NCI-H187 treated with DMSO at 0.1 percent for 48 hours (cell line): ENCODE results near the gene TMEM187.

Source experiments
- DNase-seq: peaks from one replicate; lab custom pipeline; 2025; lab: John Stamatoyannopoulos, UW

The TMEM187 gene

DNA sequence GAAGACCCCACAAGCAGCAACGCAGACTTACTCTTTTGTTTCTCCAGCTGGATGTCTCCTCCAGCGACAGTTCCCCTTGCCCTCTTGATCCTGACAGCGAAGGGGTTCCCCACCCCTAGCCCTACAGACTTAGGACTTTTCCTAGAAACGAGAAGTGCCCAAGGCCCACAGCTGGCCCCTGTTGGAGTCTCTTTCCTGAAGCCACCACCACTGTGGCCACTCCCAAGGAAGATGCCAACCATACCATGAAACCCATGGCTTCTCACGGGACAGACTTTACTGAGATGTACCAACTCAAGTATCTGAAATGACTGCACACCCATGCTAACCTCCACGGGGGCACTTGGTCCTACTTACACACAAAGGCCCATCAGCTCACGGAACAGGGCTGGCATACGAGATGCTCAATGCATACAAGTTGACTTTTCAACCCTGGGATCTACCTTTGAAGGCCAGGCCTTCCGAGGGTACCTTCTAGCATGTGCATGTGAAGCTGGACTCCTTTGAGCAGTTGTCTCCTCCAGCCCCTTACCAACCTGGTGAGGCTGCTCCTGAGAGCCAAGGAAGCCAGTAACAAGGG, 48.1 kb downstream of the TMEM187 start:
- DNase-seq, result no peak

DNA sequence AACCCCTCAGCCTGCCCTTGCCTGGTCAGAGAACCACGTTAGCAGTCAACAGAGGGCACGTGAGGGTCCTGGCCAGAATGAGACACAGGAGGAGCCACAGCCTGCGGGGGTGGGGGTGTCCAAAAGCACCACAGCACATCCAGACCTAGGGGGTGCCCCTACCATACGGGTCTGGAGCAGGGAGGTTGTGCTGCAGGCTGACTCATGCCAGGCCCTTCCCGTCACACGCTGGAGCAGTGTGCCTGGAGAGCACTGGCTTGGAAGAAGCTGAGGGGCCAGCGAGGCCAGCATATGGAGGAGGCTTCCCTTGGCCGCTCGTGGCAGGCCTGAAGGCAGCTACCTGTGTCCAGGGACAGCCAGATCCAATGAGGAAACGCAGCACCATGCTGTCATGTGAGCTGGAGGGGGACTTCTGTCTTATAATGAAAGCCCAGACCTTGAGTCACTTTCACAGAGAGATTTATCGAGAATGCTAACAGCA, 48.6 kb downstream of the TMEM187 start:
- DNase-seq, result no peak

DNA sequence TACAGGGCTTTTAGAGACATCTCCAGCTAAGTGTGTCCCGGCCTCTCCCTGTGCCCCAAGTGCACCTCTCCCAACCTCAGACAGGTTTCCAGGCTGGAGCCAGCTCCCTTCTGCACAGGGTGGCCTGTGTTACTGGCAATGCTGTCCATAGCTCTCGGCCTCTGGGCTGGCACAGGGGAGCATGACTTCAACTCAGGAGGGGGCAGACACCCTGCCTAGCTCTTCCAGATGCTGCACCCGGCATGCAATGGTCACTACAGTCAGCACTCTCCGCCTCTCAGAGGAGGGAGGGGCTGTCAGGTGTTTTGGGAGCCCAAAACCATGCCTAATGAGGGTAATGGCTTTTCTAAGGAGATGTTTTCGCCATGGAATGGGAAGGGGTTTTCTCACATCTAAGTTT, 49.6 kb downstream of the TMEM187 start:
- DNase-seq, result no peak

DNA sequence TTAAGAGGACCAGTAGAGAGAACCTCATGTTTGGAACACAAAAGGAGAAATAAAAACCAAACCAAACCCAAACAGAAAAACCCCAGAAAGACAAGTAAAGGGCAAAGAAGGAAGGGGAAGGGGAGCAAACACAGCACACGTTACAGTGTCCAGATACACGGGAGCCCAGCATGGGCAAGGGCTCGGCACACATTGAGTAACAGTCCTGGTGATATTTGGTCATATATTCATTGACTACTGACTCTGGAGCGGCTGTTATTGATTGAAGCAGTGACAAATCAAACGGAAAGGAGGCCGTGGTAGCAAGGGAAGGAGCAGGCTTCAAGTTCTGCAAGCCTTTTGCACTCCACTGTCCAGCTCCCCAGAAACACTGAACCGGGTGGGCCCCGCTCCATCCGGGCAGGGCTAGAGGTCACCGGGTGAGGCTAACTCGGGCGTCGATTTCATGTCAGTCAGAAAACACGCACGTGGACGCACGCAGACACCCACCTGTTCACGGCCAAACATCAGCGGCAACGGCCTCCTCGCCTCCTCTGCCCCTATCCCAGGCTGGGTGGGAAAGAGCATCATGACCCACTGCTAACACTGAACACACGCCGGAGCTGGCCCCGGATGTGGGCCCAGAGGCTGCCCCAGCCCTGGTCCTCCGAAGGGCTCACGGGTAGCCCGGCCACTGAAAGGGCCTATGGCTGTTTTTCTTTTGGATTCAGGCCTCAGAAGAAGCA, 50.9 kb downstream of the TMEM187 start:
- DNase-seq, result no peak

DNA sequence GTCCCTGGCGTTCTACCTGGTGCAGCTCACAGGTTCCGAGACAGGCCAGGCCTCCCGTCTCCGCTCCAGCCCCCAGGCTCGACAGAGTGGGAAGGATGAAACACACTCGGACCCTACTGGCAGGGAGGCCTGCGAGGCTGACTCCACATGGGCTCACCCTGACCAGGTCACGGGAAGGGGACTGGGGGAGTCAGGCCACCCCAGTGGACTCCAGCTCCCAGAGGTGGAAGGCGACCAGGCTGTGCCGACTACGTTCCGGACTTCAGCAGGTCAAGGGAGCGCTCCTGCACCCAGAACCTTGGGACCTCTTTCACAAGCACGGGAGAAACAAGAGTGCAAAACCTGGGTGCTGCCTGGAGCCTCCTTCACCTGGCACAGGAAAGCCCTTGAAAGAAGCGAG, 51.7 kb downstream of the TMEM187 start:
- DNase-seq, result no peak

DNA sequence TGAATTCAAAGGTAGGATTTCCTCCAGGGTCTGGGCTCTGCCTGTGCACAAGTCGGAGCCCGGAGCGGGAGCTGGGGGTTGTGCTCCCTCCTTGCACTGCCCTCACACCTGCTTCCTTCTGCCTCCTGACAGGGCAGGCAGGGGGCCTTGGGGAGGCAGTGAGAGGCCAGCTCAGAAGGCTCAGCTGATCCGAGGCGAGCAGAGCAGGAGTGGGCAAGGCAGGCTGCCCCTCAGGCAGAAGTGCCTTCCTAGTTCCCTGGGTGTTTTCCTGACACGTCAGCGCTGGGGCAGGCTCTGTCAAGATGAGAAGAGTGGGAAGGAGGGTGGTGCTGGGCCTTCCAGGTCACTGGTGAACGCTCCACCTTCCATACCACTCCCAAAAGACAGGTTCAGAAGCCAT, 52.7 kb downstream of the TMEM187 start:
- no peak for DNase-seq

DNA sequence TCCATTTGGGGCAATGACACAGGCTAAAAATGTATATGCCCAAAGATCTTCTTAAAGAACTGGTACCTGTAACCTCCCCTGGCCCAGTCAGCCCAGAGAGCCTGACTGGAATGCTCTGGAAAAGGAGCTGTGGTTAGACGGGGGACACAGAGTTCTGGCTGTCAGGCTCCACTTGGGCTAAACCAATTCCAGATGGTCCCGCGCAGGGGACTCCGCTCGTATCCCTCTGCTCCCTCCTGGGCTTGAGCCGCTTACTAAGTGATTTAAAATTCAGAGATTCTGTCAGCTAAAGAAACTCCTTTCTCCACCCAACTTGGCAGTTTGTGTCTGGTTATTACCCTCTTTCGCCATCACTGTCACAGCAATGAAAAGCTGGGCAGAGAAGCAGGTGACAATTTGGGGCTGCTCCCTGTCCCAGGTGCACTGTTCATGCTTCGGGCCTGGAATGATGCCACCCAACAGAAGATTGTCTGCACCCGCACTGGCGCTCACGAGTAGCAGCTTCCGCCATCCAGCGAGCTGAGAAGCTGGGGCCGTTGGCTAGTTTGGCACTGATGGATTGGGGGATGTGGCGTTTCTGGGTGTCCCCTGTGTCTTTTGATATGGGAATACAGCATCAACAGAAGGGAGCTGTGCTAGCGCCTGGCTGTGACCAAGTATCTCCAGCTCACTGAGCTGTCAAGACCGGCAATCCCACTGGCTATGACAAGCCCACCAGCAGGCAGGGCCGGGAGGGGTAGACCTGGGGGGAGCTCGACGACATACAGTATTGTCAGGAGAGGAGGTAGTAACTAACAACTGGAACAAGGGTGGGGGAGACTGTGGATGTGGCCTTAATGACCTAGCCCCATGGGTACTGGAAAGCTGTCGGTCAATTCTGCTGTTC, 53.8 kb downstream of the TMEM187 start:
- DNase-seq, result no peak

DNA sequence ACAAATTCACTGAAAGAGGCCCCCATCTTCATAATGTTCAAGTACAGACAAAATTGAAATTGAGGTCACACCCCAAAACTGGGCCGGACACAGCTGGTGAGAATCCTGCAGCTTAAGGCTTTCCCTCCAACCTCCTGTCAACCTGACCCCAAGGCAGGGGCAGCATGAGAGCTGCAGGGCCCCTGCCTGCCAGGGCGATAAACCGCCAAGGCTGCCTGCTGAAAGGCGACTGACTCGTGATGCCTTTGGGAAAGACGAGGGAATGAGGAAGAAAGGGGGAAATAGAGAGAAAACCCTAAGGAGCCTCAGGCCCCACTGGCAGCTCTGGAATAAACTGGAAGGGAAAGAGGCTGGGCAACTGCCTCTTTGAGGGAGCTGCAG, 54.5 kb downstream of the TMEM187 start:
- DNase-seq, result no peak

DNA sequence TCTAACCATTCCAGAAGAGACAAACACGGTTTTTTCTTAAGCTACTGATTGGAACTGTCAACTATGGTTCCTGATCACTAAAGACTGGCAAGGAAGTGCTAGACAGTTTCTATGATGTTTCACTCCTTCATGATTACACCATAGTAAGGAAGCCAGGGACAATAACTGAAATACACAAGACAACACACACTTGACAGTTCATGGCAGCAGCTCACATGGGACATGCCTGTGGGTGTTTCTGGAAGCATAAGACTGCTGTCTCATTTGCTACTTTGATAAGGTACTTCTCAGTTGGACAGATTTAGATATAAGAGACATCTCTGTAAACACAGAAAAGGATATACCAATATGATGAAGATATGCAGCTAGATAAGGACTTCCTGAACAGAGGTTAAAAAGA, 55.4 kb downstream of the TMEM187 start:
- no peak for DNase-seq

DNA sequence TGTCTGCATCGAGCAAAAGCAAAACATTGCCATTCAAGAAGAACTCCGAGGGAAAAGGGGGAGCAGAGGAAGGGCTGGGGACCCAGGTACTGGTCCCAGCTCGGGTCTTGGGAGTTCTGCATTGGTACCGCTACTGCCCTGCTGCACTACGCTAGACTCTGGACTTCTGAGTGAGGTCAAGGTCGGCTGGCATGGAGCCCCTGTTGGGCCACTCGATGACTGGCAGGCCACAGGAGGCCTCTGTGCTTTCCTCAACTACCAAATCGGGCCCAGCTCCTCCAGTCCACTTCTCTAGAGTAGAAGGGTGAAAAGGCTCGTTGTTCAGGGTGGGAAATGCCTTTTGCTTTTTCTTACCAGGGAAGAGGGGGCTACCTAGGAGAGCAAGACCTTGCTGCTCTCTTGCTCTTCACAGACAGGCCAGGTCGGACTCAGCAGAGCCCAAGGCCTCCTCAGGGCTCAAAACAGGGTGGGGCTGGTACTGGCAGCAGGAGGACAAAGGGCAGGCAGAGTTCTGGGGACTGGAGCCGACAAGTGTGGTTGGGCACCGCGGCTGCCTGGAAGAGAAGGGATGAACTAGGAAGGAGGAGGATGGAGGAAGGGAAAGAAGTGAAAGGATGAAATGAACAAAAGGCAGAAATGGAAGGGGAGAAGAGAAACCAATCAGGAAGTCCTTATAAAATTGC, 56.1 kb downstream of the TMEM187 start:
- DNase-seq, result no peak

DNA sequence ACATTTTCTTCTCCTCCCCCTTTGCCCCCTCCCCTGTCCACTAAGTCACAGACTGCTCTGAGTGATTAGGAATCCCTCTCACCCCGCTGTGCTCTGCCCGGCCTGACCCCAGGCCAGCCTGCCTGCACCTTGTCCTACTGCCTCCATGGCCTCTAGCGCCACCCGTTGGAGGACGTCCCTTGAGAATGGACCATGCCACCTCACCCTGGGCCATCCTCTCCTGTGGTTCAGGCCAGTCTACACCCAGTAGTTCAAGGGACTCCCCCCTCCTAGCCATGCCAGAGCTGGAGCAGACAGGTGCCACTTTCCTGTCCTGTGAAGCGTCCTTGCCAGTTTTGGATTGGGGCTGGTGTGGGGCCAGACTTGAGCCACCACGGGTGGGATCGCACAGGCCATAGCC, 56.9 kb downstream of the TMEM187 start:
- DNase-seq, result no peak

DNA sequence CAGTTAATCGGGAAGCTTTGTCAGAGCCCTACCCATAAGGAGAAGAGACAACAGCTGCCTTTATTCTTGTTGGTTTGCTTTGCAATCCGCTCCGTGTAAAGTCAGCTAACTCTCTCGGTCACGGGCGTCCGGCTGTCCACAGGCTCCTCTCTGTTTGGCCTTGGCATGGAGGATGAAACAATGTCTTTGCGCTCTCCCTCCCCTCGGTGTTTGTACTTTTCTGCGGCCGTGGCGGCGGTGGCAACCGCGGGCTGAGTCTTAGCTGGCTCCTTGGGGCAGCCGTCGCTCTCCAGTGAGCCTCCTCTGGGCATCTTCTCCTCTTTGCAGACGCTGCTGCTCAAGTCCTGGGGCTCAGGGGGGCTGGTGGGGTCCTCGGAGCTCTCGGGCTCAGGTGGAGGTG, 57.7 kb downstream of the TMEM187 start:
- no peak for DNase-seq

DNA sequence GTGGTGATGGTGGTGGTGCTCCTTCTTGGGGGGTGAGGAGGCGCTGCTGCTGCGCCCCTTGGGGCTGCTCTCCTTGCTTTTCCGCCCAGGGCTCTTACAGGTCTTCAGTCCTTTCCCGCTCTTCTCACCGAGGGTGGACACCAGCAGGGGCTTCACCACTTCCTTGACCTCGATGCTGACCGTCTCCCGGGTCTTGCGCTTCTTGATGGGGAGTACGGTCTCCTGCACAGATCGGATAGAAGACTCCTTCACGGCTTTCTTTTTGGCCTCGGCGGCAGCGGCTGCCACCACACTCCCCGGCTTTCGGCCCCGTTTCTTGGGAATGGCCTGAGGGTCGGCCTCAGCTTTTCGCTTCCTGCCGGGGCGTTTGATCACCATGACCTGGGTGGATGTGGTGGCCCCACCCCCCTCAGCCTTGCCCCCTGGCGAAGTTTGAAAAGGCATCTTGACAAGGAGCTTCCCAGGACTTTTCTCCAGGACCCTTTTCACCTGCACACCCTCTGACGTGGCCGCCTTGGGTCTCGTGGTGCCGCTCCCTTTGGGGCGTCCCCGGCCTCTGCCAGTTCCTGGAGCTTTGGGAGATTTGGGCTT, 58.3 kb downstream of the TMEM187 start:
- no peak for DNase-seq

DNA sequence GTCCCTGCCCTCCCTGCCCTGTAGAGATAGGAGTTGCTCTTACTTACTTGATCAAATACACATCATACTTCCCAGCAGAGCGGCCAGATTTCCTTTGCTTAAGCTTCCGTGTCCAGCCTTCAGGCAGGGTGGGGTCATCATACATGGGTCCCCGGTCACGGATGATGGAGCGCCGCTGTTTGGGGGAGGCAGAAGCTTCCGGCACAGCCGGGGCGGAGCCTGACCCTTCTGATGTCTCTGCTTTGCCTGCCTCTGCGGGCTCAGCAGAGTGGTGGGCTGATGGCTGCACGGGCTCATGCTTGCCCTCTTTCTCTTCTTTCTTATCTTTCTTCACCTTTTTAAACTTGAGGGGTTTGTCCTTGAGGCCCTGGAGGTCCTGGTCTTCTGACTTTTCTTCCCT, 59.6 kb downstream of the TMEM187 start:
- no peak for DNase-seq

DNA sequence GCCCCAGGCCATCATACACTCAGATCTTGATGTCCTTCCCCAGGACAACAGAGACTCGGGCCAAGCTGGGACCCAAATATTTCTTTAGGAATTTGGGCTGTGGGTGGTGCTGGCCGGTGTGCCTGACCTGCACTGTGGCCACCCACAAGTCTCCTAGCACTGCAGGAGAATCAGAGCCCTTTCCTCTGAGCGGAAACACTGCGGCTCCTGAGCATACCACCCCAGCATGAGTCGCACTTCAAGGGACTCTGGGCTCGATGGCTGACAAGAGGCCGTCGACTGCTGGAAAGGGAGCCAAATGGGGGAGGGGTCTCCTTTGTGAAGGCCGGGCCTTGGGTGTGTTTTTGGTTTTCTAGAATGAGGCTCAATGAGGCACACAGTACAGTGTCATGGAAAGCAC, 60.1 kb downstream of the TMEM187 start:
- DNase-seq, result no peak
